Loucy (cell line): ENCODE measurements around the gene PAX7.

Experiments
- CTCF ChIP-seq: fragments of 200-600 bp; sonication (generic); conservative IDR thresholded peaks from 2 replicates; pipeline ENCODE4 v1.5.1; 2014; ENCODE audit warnings: mild to moderate bottlenecking, antibody characterized with exemption, low read length
- EZH2phosphoT487 ChIP-seq: fragments of 200-600 bp; IDR thresholded peaks from 2 replicates; pipeline ENCODE4 v1.6.1; 2018; ENCODE audit warnings: antibody characterized with exemption, mild to moderate bottlenecking, moderate library complexity, borderline replicate concordance

GRCh38 chr1:18775341-18775740 is 144.7 kb downstream of the PAX7 start:
- TF ChIP-seq CTCF (no peak), EZH2phosphoT487 (no peak)
